Vagina (tissue), 2 donors: Measurements from ENCODE around the gene SBF2.

Experiments
- POLR2A ChIP-seq, 2 donors: fragments of 450-650 bp; IDR thresholded peaks; one replicate each; pipeline ENCODE4 v1.6.1; 2017; ENCODE audit warnings: antibody characterized with exemption in 2 of 2, mild to moderate bottlenecking in 2 of 2, moderate library complexity in 2 of 2
- POLR2AphosphoS5 ChIP-seq, 2 donors: sonication (generic); formaldehyde crosslinking; IDR thresholded peaks; one replicate each; pipeline ENCODE4 v1.9.0; 2017; ENCODE audit warnings: antibody characterized with exemption in 2 of 2, mild to moderate bottlenecking in 2 of 2, low read depth in 1 of 2; ENCODE audit not compliant: insufficient read depth in 1 of 2
- TF ChIP-seq, protein P1 (sequence below), 3 experiments: fragments of 450-650 bp in 2 of 3; fragments of 200-600 bp in 1 of 3; sonication (generic) in 1 of 3; IDR thresholded peaks; one replicate each; pipeline ENCODE4 v1.5.1; 2017 to 2019; ENCODE audit warnings: antibody characterized with exemption in 3 of 3, mild to moderate bottlenecking in 2 of 3, moderate library complexity in 2 of 3

DNA sequence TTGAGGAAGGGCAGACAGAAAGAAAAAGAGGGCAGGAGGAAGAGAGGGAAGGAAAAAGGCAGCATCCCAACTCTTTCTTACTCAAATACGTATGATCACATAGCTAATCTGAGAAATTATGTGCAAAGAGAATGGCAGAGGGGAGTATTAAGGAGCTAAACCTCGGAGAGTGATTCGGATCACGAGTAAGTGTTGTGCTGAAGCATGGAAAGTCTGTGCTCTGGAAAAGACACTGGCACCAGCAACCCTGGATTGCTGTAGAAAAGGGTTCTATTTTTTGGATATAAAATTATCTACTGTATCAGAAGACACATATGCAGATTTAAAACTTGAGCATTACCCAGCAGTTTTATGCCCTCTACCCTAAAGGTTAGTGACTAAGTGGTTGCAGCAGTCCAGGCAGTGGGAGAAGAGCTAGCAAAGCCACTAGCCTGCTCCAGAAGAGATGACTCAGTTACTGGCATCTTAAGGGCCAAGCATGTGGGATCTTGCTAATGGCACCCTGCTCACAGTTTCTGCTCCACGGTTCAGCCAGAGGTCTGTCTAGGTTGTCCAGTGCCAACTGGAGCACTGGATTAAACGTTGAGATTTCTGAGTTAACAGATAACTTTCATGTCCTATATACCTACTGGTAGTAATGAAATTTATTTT, 478.4 kb downstream of the SBF2 start:
- TF ChIP-seq, protein P1, sequence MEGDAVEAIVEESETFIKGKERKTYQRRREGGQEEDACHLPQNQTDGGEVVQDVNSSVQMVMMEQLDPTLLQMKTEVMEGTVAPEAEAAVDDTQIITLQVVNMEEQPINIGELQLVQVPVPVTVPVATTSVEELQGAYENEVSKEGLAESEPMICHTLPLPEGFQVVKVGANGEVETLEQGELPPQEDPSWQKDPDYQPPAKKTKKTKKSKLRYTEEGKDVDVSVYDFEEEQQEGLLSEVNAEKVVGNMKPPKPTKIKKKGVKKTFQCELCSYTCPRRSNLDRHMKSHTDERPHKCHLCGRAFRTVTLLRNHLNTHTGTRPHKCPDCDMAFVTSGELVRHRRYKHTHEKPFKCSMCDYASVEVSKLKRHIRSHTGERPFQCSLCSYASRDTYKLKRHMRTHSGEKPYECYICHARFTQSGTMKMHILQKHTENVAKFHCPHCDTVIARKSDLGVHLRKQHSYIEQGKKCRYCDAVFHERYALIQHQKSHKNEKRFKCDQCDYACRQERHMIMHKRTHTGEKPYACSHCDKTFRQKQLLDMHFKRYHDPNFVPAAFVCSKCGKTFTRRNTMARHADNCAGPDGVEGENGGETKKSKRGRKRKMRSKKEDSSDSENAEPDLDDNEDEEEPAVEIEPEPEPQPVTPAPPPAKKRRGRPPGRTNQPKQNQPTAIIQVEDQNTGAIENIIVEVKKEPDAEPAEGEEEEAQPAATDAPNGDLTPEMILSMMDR (IDR thresholded peaks at IDR 0.05), result no peak
- no peak for TF ChIP-seq POLR2A (IDR thresholded peaks at IDR 0.05)
- TF ChIP-seq POLR2AphosphoS5 (IDR thresholded peaks at IDR 0.05; ENCODE audit: insufficient read depth in 1 of 2, low read depth in 1 of 2), result no peak
